ENCODE measurements around the gene ALCAM.

ALCAM gene

GRCh38 chr3:105613120-105613519, 246.4 kb downstream of the ALCAM start:
- Histone ChIP-seq H3K4me1 (ENCODE audit: control insufficient read depth, insufficient read depth, low read length, poor library complexity, severe bottlenecking) (no peaks in the 10 kb centered on the region), H3K36me3 (ENCODE audit: control insufficient read depth, insufficient read depth, low read length) (no peaks in the 10 kb centered on the region), H3K9me3 (ENCODE audit: control insufficient read depth, low read length) (no peaks in the 10 kb centered on the region), H3K27me3 (replicated peaks; ENCODE audit: control insufficient read depth, insufficient read depth, low read length, poor library complexity, severe bottlenecking) (no peaks in the 10 kb centered on the region), H3K4me3 (ENCODE audit: insufficient read depth, low read depth, low read length, poor library complexity, severe bottlenecking) (no peak overlapping the region), H3K27ac (ENCODE audit: insufficient read depth, low read length, poor library complexity, severe bottlenecking) (no peak overlapping the region)
- DNase-seq, result no peak

GRCh38 chr3:105614288-105615030, 247.8 kb downstream of the ALCAM start:
- Histone ChIP-seq H3K27ac (ENCODE audit: insufficient read depth, low read length, poor library complexity, severe bottlenecking) (no peak overlapping the region), H3K36me3 (ENCODE audit: control insufficient read depth, insufficient read depth, low read length) (no peaks in the 10 kb centered on the region), H3K4me3 (ENCODE audit: insufficient read depth, low read depth, low read length, poor library complexity, severe bottlenecking) (no peak overlapping the region), H3K4me1 (ENCODE audit: control insufficient read depth, insufficient read depth, low read length, poor library complexity, severe bottlenecking) (no peaks in the 10 kb centered on the region), H3K27me3 (replicated peaks; ENCODE audit: control insufficient read depth, insufficient read depth, low read length, poor library complexity, severe bottlenecking) (no peaks in the 10 kb centered on the region), H3K9me3 (ENCODE audit: control insufficient read depth, low read length) (no peaks in the 10 kb centered on the region)
- no peak for DNase-seq

DNA sequence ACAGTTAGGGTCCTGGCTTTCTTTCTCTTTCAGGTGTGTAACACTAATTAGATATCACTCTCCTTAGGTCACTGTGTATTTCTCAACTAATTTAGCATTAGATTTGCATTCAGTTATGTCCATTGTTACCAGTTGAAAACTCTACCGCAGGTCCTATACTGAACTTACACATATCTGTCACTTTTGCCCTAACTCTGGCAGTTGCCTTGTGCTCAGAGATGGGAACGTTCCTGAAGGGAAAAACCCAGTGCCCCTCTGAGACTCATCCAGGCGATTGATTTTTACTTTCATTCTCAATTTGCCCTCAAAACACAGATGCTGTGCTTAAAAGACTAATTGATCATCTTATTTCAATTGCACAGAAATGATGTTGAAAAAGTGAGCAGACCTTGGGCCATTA, 249.1 kb downstream of the ALCAM start:
- H3K4me1 ChIP-seq (ENCODE audit: control insufficient read depth, insufficient read depth, low read length, poor library complexity, severe bottlenecking), result no peaks in the 10 kb centered on the region
- no peak overlapping the region for H3K4me3 ChIP-seq (ENCODE audit: insufficient read depth, low read depth, low read length, poor library complexity, severe bottlenecking)
- no peak overlapping the region for H3K27ac ChIP-seq (ENCODE audit: insufficient read depth, low read length, poor library complexity, severe bottlenecking)
- H3K9me3 ChIP-seq (ENCODE audit: control insufficient read depth, low read length), result no peaks in the 10 kb centered on the region
- no peak for DNase-seq
- no peaks in the 10 kb centered on the region for H3K36me3 ChIP-seq (ENCODE audit: control insufficient read depth, insufficient read depth, low read length)
- no peaks in the 10 kb centered on the region for H3K27me3 ChIP-seq (replicated peaks; ENCODE audit: control insufficient read depth, insufficient read depth, low read length, poor library complexity, severe bottlenecking)

GRCh38 chr3:105616374-105617121, 249.8 kb downstream of the ALCAM start:
- H3K4me3 ChIP-seq (ENCODE audit: insufficient read depth, low read depth, low read length, poor library complexity, severe bottlenecking), result no peak overlapping the region
- no peaks in the 10 kb centered on the region for H3K4me1 ChIP-seq (ENCODE audit: control insufficient read depth, insufficient read depth, low read length, poor library complexity, severe bottlenecking)
- no peak for DNase-seq
- H3K36me3 ChIP-seq (ENCODE audit: control insufficient read depth, insufficient read depth, low read length), result no peaks in the 10 kb centered on the region
- H3K9me3 ChIP-seq (ENCODE audit: control insufficient read depth, low read length), result no peaks in the 10 kb centered on the region
- no peaks in the 10 kb centered on the region for H3K27me3 ChIP-seq (replicated peaks; ENCODE audit: control insufficient read depth, insufficient read depth, low read length, poor library complexity, severe bottlenecking)
- H3K27ac ChIP-seq (ENCODE audit: insufficient read depth, low read length, poor library complexity, severe bottlenecking), result no peak overlapping the region

GRCh38 chr3:105618556-105618955, 251.8 kb downstream of the ALCAM start:
- H3K9me3 ChIP-seq (ENCODE audit: control insufficient read depth, low read length), result no peaks in the 10 kb centered on the region
- DNase-seq, result no peak
- H3K4me1 ChIP-seq (ENCODE audit: control insufficient read depth, insufficient read depth, low read length, poor library complexity, severe bottlenecking), result no peaks in the 10 kb centered on the region
- no peaks in the 10 kb centered on the region for H3K36me3 ChIP-seq (ENCODE audit: control insufficient read depth, insufficient read depth, low read length)
- no peak overlapping the region for H3K27ac ChIP-seq (ENCODE audit: insufficient read depth, low read length, poor library complexity, severe bottlenecking)
- no peaks in the 10 kb centered on the region for H3K27me3 ChIP-seq (replicated peaks; ENCODE audit: control insufficient read depth, insufficient read depth, low read length, poor library complexity, severe bottlenecking)
- H3K4me3 ChIP-seq (ENCODE audit: insufficient read depth, low read depth, low read length, poor library complexity, severe bottlenecking), result no peak overlapping the region

DNA sequence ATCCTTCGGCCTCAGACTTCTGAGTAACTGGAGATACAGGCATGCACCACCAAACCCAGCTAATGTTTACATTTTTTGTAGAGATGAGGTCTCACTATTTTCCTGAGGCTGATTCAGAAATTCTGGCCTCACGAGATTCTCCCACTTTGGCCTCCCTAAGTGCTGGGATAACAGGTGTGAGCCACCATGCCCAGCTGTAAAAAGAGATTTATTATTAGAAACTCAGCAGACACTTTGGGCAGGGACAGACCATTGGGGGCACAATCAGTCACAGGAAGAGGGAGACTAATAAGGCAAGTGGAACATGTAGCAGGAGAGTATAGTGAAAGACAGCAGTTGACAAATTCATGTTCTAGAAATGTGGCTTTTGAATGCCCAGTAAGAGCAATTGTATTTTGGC, 252.9 kb downstream of the ALCAM start:
- Histone ChIP-seq H3K4me1 (ENCODE audit: control insufficient read depth, insufficient read depth, low read length, poor library complexity, severe bottlenecking) (no peaks in the 10 kb centered on the region), H3K27ac (ENCODE audit: insufficient read depth, low read length, poor library complexity, severe bottlenecking) (no peak overlapping the region), H3K36me3 (ENCODE audit: control insufficient read depth, insufficient read depth, low read length) (no peaks in the 10 kb centered on the region), H3K4me3 (ENCODE audit: insufficient read depth, low read depth, low read length, poor library complexity, severe bottlenecking) (no peak overlapping the region), H3K27me3 (replicated peaks; ENCODE audit: control insufficient read depth, insufficient read depth, low read length, poor library complexity, severe bottlenecking) (no peaks in the 10 kb centered on the region), H3K9me3 (ENCODE audit: control insufficient read depth, low read length) (no peaks in the 10 kb centered on the region)
- DNase-seq, result no peak

DNA sequence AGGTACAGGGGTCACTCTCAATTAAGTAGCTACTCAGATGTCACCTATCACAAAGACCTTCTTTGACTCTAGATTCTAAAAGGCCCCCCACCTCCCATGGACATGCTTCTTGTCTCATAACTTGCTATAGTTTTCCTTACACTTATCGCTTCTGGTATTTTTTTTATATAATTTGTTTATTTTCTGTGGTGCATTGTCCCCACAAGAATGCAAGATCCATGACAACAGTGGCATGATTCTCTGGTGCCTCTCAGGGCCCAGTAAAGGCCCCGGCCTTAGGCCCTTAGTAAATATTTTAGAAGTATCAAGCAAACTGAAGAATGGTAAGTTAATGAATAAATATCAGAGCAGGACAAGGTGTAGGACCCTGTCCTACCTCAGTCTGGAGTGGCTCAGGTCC, 253.5 kb downstream of the ALCAM start:
- H3K4me3 ChIP-seq (ENCODE audit: insufficient read depth, low read depth, low read length, poor library complexity, severe bottlenecking), result no peak overlapping the region
- no peaks in the 10 kb centered on the region for H3K36me3 ChIP-seq (ENCODE audit: control insufficient read depth, insufficient read depth, low read length)
- no peaks in the 10 kb centered on the region for H3K27me3 ChIP-seq (replicated peaks; ENCODE audit: control insufficient read depth, insufficient read depth, low read length, poor library complexity, severe bottlenecking)
- DNase-seq, result no peak
- no peaks in the 10 kb centered on the region for H3K4me1 ChIP-seq (ENCODE audit: control insufficient read depth, insufficient read depth, low read length, poor library complexity, severe bottlenecking)
- no peak overlapping the region for H3K27ac ChIP-seq (ENCODE audit: insufficient read depth, low read length, poor library complexity, severe bottlenecking)
- H3K9me3 ChIP-seq (ENCODE audit: control insufficient read depth, low read length), result no peaks in the 10 kb centered on the region

DNA sequence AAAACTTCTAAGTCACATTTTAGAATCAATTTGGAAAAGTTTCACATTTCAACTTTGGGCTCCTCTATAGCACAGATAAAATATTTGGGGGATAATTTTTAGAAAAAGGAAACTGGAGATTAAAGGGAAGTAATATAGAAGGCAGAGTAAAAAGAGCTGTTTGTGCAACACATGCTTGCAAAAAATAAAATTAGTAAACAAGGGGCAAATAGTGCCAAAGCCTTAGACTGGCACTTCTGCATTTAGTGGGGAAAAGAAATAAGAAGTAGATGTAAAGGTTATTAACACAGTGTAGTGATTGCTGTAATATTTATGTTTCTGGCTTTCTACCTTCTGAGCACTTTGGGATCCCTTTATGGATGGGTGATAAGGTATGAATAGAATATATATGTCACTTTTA, 255.5 kb downstream of the ALCAM start:
- Histone ChIP-seq H3K9me3 (ENCODE audit: control insufficient read depth, low read length) (no peaks in the 10 kb centered on the region), H3K4me1 (ENCODE audit: control insufficient read depth, insufficient read depth, low read length, poor library complexity, severe bottlenecking) (no peaks in the 10 kb centered on the region), H3K36me3 (ENCODE audit: control insufficient read depth, insufficient read depth, low read length) (no peaks in the 10 kb centered on the region), H3K27ac (ENCODE audit: insufficient read depth, low read length, poor library complexity, severe bottlenecking) (no peak overlapping the region), H3K27me3 (replicated peaks; ENCODE audit: control insufficient read depth, insufficient read depth, low read length, poor library complexity, severe bottlenecking) (no peaks in the 10 kb centered on the region), H3K4me3 (ENCODE audit: insufficient read depth, low read depth, low read length, poor library complexity, severe bottlenecking) (no peak overlapping the region)
- no peak for DNase-seq

All from effector memory CD4-positive, alpha-beta T cell (primary cell).